Measurements from ENCODE around the gene IKZF5.

The IKZF5 gene

DNA sequence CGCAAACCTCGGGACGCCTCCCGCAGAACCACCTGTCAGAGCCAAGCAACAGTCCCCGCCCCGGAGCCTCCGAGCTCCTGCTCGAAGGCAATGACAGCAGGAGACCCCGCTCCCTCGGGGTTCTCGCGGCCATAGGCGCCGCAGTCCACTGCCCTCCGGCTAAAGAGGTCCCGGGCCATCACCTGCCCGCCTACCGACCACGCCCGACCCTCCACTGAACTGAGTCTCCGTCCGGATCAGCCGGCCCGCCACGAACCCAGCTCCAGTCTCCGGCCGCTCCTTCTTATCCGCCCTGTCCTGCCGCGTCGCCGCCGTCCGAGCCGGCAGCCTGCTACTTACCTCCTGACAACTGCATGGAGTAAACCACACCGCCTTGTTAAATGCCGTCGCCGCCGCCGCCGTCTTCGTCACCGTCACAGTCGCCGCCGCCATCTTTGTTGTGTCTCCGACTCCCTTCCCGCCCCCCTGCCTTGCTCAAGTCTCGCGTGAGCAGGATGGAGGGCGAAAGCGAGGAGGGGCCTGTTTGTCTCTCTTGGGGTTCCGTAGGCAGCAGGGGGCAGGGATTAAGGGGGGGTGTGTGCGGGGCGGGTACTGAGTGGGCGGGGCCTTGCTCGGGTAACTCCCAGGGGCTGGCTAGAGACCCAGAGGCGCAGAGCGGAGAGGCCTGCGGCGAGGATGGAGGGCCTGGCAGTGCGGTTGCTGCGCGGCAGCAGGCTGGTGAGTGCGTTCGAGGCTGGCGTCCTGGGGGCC, at the start of gene IKZF5, which contains the start of gene ACADSB:
TSS of gene IKZF5 (minus strand) at position 441 of the 750 bp plus-strand sequence. CDS start 10,170 bp downstream, outside the sequence.
TSS of gene ACADSB (plus strand) at position 652 of the 750 bp plus-strand sequence. CDS start at position 676, 24 bp downstream.
- peak; percentile 98 for DNase-seq

DNA sequence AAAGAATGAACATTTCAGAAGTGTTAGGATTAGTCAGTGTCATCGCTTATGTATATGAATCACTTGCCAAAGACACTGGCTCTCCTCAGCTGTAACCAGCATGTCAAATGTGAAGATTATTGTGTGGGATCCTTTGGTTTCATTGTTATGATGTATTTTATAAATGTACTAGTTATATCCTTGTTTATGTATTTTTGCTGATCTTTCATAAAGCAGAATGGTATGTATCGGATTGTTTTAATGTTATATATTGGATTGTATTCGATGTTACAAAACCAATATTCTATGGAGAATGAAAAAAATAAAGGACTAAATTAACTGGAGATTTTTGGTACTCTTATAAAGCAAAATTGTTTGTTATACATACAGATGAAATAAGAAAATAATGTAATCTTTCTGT, 49.4 kb upstream of the IKZF5 start:
- no peak for DNase-seq

DNA sequence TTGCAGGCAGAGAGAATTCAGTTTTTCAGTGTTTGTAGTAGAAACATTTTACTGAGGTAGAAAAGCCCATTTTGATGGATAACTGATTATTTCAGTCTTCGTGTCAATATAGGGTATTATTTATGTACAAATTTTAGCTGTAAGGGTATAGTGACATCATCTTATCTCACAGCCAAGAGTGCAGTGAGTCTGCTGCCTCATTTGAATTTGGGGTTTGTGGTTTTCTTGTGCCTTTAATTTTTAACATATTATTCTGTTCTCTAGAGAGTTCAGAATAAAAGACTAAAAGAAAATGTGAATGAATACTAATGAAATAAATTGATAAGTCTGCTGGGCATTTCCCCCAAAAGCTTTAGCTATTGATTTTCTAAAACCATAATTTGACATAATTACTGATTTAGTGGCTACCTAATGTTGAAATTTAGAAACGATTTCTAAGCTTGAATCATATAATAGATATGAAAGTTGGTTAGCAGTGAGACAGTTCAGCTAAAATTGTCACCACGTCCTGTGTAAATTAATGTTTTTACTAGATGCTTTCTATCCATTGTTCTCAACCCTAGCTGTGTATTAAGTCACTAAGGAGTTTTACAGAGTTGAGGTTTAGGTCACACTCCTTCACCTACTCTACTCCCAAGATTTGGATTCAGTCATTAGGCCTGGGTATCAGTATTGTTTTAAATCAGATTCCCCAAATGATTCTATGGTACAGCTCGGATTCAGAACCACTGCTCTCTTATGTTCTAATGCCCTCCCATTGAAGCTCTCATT, 37.6 kb upstream of the IKZF5 start:
- DNase-seq, result no peak

GRCh38 chr10:123044391-123044790, 35.8 kb upstream of the IKZF5 start:
- no peak for DNase-seq

DNA sequence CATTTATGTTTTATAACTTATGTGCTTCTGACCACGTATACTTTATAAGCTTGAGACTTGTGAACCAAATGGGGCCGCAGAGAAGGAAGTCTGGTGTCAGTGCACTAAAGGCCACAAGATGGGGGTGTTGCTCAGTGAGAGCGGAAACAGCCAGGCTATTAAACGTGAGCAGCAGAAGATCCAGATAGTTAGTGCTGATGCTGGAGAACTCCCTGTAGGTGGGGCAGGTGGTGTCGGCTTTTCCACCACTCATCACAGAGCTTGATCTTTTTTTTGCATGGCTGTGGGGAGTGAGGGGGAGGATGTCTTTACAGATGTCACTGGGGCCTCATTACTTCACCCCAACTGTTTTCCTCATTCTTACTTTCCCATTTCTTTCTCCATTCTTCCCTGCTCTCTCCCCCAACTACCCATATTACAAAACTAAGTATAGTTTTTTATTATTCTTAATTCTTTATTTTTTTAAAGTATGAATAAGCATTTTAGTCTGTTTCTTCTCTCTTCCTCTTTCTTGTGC, 34.9 kb upstream of the IKZF5 start:
- peak; percentile 41 to 50 for DNase-seq

GRCh38 chr10:123042708-123043408, 34.3 kb upstream of the IKZF5 start:
- DNase-seq, result no peak

GRCh38 chr10:123039632-123039930, 31.0 kb upstream of the IKZF5 start:
- no peak for DNase-seq

DNA sequence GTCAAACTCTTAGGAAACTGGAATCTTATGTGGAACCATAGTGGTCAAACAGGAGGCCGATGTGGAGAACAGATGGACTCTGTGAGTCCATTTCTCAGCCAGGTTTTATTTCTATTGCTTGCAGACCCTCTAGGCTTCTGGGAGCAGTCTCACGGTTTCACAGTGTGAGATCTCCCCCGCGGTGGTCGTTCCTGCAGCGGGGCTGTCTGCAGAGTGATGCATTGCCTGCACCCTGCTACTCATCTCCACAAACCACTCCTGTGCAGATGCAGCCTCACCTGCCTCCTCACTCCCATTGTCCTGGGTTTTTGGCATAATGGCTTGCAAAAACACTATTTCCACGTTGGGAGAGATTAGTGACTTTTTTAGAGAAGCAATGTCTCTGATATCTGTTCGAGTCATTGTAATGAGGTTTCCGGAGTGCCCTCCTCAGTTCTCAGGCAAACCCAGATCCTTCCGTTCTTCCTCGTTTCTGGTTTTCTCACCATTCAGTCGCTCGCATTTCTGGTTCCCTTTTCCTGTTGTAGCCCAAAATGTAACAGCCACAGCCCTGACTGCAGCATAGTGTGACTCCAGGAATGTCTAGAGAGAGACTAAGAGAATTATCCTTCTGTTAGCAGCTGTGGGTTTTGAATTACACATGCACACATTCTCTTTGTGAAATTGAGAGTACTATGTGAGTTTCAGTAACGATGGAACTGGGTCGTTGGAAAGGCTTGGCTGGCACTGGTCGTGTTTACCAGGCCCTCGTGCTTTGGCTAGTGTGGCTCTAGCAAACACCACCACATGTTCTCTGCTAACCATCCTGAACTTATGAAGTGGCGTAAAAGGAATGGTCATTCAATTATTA, 30.4 kb upstream of the IKZF5 start:
- no peak for DNase-seq

- no peak for DNase-seq
Observed at GRCh38 chr10:123035467-123036086, 27.0 kb upstream of the IKZF5 start.

DNA sequence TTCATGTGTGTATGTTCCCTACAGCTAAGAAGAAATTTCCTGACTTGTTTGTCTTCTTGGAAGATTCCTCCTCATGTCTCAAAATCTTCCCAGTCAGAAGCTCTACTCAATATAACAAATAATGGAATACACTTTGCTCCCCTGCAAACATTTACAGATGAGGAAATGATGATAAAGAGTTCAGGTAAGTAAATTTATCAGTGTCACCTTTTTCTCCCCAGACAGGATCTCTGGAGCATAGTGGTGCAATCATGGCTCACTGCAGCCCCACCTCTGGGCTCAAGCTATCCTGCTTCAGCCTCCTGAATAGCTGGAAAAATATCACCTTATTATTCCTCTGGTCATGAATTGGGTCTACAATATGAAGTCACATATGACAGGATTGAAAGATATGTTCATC, 25.7 kb upstream of the IKZF5 start:
- DNase-seq, result no peak

DNA sequence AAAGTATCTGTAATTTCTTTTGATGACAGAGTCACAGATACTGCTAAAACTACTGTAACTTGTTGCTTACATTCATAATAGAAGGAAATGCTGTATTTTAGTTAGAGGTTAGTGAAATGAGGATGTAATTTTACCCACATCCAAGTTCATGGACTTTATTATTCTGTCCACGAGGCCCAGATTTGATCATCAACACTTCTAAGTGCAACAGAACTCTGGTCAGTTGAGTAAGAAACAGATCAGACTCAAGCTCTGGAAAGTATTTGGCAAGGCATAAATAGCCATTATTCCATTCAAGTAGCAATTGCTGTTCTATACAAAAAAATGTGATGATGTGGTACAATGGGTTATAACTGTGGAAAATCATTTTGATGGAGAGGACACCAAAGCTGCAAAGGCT, 22.5 kb upstream of the IKZF5 start:
- DNase-seq, result no peak

DNA sequence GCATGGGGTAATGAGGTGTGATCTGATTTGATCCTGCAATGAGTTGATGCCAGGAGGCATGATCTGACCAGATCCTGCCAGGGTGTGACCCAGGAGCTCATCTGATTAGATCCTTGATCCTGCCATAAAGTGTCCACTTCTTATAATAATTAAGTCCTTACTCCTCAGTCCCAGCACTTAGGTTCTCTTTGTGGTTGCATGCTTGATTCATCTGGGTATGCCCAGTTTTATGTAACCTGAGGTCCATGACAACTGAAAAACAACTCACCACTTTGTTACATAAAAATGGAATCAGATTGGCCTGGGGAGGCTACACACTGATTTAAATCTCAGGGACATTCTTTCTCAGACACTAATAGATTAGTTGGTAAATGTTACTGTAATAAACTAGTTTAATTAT, 19.3 kb upstream of the IKZF5 start:
- DNase-seq, result no peak

DNA sequence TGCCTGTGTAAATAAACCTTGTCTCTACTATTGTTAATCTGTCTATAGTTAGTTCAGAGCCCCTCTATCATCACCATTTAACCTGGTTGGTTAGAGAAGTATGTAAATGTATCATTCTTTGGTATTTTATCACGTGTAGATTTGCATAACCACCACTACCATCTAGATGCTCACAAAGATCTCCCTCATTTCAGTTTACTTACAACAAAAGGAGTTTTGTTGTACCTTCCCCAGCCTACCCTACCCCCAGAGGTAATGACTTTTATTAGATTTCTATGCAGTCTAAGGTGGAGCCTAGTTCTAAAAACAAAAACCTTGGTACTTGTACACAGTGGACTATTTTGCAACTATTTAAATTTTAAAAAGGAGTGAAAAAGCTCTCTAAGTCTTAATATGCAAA, 17.7 kb upstream of the IKZF5 start:
- no peak for DNase-seq

DNA sequence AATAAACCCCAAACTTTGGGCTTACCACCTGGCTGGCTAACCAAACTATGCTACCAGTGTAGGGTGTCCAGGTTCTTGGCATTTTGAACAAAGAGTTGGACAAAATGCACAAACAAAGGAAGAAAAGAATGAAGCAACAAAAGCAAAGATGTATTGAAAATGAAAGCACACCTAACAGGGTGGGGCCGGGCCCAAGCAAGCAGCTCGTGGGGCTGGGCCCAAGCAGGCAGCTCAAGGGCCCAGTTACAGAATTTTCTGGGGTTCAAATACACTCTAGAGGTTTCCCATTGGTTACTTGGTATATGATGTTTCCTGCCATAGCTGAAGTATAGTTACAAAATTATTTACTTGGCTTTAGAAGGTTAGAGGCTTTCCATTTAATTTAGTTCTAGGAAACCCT, 15.9 kb upstream of the IKZF5 start:
- no peak for DNase-seq

GRCh38 chr10:123021517-123021916, 12.9 kb upstream of the IKZF5 start:
- no peak for DNase-seq

DNA sequence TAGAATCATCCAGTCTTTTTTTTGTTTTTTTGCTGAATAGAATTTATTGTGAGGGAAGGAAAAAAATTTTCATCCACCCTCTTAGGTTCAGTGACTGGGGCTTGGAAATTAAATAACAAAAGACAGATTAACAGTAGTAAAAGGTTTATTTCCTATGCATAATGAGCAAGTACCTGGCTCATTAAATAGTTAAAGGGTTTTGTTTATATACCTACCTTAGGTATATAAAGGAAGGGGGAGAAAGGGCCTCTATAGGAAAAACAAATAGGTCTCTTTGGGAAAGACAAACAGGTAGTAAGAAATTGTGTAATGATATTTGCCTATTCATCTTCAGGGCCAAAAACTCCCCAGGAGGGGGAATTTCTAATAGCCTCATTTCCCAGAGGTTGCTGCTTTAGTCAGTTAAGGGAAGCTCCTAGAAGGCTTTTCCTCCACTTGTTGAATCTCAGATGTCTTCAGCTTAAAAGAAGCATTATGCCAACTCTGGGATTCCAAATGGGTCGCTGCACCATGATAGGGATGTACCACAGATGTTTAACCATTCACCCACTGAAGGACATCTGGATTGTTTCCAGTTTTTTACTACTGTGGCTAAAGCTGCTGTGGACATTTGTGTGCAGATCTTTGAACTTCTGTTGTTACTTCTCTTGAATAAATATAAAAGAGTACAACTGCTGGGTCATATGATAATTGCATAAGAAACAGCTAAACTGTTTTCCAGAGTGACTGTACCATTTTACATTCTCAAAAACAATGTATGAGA, 11.5 kb upstream of the IKZF5 start:
- DNase-seq, result no peak

GRCh38 chr10:123019264-123019663, 10.7 kb upstream of the IKZF5 start:
- DNase-seq, result no peak

DNA sequence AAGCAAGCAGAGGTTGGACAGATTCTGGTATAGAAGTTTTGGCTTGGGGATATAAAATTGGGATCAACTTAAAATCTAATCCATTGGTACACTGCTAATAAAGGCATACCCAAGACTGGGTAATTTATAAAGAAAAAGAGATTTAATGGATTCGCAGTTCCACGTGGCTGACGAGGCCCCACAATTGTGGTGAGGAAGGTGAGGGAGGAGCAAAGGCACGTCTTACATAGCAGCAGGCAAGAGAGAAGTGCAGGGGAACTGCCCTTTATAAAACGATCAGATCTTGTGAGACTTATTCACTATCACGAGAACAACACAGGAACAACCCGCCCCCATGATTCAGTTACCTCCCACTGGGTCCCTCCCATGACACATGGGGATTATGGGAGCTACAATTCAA, 9.9 kb upstream of the IKZF5 start:
- no peak for DNase-seq

DNA sequence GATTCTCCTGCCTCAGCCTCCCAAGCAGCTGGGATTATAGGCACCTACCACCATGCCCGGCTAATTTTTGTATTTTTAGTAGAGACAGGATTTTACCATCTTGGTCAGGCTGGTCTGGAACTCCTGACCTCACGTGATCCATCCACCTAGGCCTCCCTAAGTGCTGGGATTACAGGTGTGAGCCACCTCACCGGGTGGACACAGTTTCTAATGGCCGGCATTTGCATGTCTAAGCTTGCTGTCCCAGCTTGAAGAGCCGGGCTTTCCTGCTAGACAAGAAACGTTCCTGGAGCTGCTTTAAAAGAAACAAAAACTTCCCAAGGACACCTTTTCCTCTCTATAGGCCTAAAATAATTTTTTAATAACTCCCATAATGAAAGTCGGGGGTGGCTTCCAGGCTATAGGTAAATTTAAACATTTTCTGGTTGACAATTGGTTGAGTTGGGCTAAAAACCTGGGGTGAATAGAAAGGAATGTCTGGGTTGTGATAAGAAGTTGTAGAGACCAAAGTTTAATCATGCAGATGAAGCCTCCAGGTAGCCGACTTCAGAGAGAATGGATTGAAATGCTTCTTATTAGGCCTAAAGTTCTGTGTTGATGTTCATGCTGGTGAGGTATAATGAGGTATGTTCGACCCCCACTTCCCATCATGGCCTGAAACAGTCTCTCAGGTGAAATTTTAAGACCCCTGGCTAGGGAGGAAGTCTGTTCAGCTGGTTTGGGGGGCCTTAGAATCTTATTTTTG, 9.0 kb upstream of the IKZF5 start:
- no peak for DNase-seq

- DNase-seq, result no peak
Observed at GRCh38 chr10:123016228-123016627, 7.6 kb upstream of the IKZF5 start.

DNA sequence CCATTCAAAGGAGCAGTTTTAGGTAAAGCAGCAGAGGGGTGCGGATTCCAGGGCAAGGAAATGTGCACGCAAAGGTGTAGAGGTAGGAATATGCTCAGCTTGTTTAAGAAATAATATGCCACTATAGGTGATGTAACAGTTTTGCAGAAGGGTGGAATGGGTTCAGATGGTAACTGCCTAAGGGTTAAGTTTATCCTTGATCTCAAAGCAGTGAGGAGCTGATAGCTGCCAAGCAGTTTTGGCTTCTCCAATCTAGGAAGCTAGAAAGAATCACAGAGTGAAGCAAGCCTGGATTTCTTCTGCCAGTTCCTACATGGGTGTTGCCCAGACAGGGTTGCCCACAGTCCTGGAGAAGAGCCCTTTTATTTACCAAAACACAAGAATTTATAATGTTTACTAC, 6.2 kb upstream of the IKZF5 start:
- DNase-seq, result no peak

All from CD4-positive, alpha-beta T cell treated with Interleukin-4 for 1 hour (primary cell).